Lower leg skin (tissue), 4 donors: ENCODE data around the gene ATP13A3. TPM values are rescaled to one million over a fixed set of nuclear protein-coding genes. Genes with fewer than 3 reads are reported as not detected.

Experiments
- DNase-seq, 2 donors: peaks; one replicate each; pipeline ENCODE4 v3.0.0-alpha.2; 2019; ENCODE audit warnings: low spot score in 2 of 2
- H3K4me3 ChIP-seq: fragments of 200-600 bp; sonication (generic); 2 replicates; pipeline ENCODE4 v1.5.1; 2017; ENCODE audit warnings: mild to moderate bottlenecking, low read depth; ENCODE audit not compliant: poor library complexity, severe bottlenecking
- POLR2A ChIP-seq, 2 donors: fragments of 450-650 bp; IDR thresholded peaks; one replicate each; pipeline ENCODE4 v1.6.1; 2016 to 2017; ENCODE audit warnings: antibody characterized with exemption in 2 of 2, mild to moderate bottlenecking in 1 of 2, moderate library complexity in 1 of 2
- WGBS, 2 donors: methylation state at CpG; one replicate each; pipeline ENCODE4 v1.1.5; 2018; 5-methylcytosine and 5-hydroxymethylcytosine counted together
- intact Hi-C: fragments of 100-400 bp; cut with DNase I; formaldehyde crosslinking; loops from one replicate; pipeline ENCODE4 v1.15.0; 2023; ENCODE audit warnings: low total_unique reads
- total RNA-seq, 4 donors: library from RNA; depleted of rRNA; stranded (reverse); fragments of >200 nt; gene quantifications; one replicate each; pipeline ENCODE4 v1.1.0, GENCODE V29; 2016
- TF ChIP-seq, protein P1 (sequence below), 3 donors: fragments of 450-650 bp; IDR thresholded peaks; one replicate each; pipeline ENCODE4 v1.5.1; 2016; ENCODE audit warnings: antibody characterized with exemption in 3 of 3, mild to moderate bottlenecking in 3 of 3, moderate library complexity in 2 of 3

ATP13A3 gene
- total RNA-seq, 4 donors from 2014 or later = 35.0 to 40.6 (median 38.2) TPM

DNA sequence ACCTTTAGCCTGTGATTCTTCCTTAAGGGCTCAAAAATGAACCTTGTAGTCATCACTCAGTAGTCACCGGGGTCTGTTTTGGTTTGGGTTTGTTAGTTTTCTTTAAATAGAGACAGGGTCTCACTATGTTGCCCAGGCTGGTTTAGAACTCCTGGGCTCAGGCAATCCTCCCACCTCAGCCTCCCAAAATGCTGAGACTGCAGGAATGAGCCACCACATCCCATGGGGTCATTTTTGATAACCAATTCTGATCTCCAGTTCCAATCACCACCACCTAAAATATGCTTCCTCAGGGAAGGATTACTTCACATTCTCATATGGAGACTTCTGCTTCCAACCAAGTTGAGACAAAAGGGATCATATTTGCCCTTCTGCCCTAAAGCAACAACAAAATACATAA, 22.1 kb downstream of the ATP13A3 start:
- no peak overlapping the region for H3K4me3 ChIP-seq
- no peak for DNase-seq
- 100% methylated on average over 1 of the region's 1 CpG for WGBS, 2 donors
- intact Hi-C loops = no loop called here
- TF ChIP-seq, protein P1, sequence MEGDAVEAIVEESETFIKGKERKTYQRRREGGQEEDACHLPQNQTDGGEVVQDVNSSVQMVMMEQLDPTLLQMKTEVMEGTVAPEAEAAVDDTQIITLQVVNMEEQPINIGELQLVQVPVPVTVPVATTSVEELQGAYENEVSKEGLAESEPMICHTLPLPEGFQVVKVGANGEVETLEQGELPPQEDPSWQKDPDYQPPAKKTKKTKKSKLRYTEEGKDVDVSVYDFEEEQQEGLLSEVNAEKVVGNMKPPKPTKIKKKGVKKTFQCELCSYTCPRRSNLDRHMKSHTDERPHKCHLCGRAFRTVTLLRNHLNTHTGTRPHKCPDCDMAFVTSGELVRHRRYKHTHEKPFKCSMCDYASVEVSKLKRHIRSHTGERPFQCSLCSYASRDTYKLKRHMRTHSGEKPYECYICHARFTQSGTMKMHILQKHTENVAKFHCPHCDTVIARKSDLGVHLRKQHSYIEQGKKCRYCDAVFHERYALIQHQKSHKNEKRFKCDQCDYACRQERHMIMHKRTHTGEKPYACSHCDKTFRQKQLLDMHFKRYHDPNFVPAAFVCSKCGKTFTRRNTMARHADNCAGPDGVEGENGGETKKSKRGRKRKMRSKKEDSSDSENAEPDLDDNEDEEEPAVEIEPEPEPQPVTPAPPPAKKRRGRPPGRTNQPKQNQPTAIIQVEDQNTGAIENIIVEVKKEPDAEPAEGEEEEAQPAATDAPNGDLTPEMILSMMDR (IDR thresholded peaks at IDR 0.05) = no peak
- no peak for TF ChIP-seq POLR2A (IDR thresholded peaks at IDR 0.05)

DNA sequence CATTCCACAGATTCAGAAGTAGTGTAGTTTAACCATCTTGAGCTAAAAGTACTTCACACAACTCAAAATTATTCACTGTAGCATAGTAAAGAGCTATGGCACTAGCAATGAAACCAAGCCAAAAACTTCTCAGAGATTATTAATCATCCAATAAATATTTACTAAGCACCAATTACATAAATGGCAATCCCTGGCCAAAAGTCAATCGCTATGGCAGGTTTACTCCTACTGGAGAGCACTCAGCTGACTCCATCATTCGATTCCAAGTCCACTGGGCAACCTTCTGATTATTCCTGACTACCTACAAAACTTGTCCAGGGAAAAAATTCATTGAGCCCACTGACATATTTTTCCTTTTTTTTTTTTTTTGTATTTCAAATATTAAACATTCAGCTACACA, 23.9 kb downstream of the ATP13A3 start:
- intact Hi-C loops = no loop called here
- DNase-seq = no peak
- H3K4me3 ChIP-seq = no peak overlapping the region
- WGBS, 2 donors = 67 to 78% methylated on average over 2 of the region's 2 CpGs
- TF ChIP-seq, protein P1 (IDR thresholded peaks at IDR 0.05) = no peak
- no peak for TF ChIP-seq POLR2A (IDR thresholded peaks at IDR 0.05)

DNA sequence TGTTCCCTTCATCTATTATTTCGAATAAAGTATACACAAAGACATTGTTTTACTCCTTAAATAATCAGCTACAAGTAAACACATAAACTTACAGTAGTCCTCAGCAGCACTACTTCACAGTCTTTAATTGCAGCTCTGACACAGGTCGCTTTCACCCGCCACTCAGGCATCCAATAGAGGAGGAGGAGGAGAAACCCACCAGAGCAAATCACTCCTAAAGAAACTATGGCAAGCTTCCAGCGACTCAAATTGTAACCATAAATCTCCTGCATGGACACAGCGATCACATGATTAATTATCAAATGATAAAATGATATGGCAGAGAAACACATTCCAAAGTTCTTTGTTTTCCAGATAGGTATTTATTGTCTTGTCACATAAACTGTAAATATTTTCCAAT, 26.2 kb downstream of the ATP13A3 start:
- TF ChIP-seq, protein P1 (IDR thresholded peaks at IDR 0.05) = no peak
- TF ChIP-seq POLR2A (IDR thresholded peaks at IDR 0.05) = no peak
- DNase-seq = no peak
- intact Hi-C loops = no loop called here
- 90 to 91% methylated on average over 5 of the region's 5 CpGs for WGBS, 2 donors
- no peak overlapping the region for H3K4me3 ChIP-seq

DNA sequence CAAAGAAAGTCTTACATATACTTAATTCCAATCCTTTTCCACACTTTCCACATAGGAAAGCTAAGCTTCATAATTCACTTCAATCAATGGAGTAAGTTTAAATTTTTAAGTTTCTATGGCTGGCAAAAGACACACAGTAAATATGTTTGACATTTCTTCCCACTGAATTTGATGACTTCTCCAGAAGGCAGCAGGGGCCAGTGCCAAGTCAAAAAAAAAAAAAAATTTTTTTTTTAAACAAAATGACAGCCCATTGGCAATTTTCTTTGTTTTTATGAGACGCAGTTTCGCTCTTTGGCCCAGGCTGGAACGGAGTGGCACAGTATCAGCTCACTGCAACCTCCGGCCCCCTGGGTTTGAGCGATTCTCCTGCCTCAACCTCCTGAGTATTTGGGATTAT, 28.7 kb downstream of the ATP13A3 start:
- 86 to 93% methylated on average over 5 of the region's 5 CpGs for WGBS, 2 donors
- no peak overlapping the region for H3K4me3 ChIP-seq
- TF ChIP-seq, protein P1 (IDR thresholded peaks at IDR 0.05) = no peak
- no peak for TF ChIP-seq POLR2A (IDR thresholded peaks at IDR 0.05)
- intact Hi-C loops = no loop called here
- DNase-seq = no peak

DNA sequence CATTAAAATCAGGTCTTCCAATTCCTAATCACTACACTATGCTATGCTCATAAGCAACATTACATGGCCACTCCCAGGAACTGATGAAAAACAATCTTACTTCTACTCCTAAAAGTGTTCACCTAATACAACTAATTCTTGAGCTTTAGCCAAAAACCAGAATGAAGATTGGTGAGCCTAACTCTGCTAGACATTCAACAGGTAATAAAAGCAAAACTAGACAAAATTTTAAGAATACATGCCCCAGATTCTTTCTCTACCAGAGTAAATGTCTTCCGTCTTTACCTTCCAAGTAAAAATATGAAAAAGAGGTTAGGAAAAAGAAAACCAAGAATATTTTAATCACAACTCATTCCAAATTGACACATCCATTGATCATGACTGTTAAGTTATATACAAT, 31.3 kb downstream of the ATP13A3 start:
- WGBS, 2 donors = 98% methylated on average over 1 of the region's 1 CpG
- H3K4me3 ChIP-seq = no peak overlapping the region
- no peak for DNase-seq
- TF ChIP-seq, protein P1 (IDR thresholded peaks at IDR 0.05) = no peak
- TF ChIP-seq POLR2A (IDR thresholded peaks at IDR 0.05) = no peak
- intact Hi-C loops = no loop called here

DNA sequence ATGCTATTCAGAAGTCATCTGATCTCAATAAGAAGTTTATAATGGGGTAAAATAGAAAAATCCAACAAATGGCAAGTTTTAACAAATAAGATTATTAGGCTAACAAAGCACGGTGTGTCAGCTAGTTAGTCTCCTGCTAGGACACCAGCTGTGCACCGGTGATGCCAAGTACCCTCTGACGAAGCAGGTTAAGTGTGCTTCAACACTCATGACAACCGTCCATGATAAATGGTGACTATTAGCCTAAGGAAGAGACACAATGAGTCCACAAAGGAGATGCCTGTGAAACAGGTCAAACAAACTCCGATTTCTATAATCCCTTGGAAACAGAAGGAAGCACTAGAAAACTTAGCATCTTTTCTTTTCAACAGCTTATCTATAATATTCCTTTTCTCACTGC, 36.5 kb downstream of the ATP13A3 start:
- TF ChIP-seq, protein P1 (IDR thresholded peaks at IDR 0.05) = no peak
- no peak for TF ChIP-seq POLR2A (IDR thresholded peaks at IDR 0.05)
- 90 to 95% methylated on average over 5 of the region's 5 CpGs for WGBS, 2 donors
- H3K4me3 ChIP-seq = no peak overlapping the region
- intact Hi-C loops = no loop called here
- DNase-seq = no peak
